Upper lobe of left lung (tissue), 4 donors: Measurements from ENCODE around the gene ANKRD34A.

Source experiments
- EP300 ChIP-seq, 4 donors: sonication (generic); formaldehyde crosslinking; IDR thresholded peaks; one replicate each; pipeline ENCODE4 v1.5.1; 2017; ENCODE audit warnings: antibody characterized with exemption in 4 of 4, control low read depth in 2 of 4
- POLR2A ChIP-seq, 4 donors: fragments of 450-650 bp; IDR thresholded peaks; one replicate each; pipeline ENCODE4 v1.5.1; 2016 to 2017; ENCODE audit warnings: antibody characterized with exemption in 4 of 4, mild to moderate bottlenecking in 2 of 4
- POLR2AphosphoS5 ChIP-seq, 2 donors: sonication (generic); formaldehyde crosslinking; IDR thresholded peaks; one replicate each; pipeline ENCODE4 v1.5.1; 2017; ENCODE audit warnings: antibody characterized with exemption in 2 of 2
- TF ChIP-seq, protein P1 (sequence below), 6 experiments: fragments of 450-650 bp in 4 of 6; fragments of 200-600 bp in 2 of 6; sonication (generic) in 2 of 6; IDR thresholded peaks; one replicate each; pipeline ENCODE4 v1.5.1; 2016 to 2019; ENCODE audit warnings: antibody characterized with exemption in 6 of 6

DNA sequence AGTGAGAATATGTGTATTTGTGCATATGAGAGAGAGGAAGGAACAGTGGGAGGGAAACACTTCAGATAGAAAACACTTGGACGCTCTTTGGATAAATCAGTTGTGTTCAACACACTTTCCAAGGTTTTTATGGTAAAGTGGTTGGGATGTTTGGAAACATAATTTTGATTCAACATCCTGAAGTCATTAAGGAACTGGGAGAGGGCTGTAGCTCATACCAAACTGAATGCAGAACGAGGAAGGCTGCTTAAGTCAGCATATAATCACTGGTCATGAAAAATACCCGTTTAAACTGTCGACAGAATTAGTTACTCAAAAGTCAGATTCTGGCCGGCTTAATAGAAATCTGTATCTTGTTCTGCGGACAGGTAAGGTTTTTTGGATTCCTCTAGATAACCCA is 21.5 kb downstream of the ANKRD34A start:
- TF ChIP-seq POLR2A (IDR thresholded peaks at IDR 0.05): no peak
- TF ChIP-seq, protein P1, sequence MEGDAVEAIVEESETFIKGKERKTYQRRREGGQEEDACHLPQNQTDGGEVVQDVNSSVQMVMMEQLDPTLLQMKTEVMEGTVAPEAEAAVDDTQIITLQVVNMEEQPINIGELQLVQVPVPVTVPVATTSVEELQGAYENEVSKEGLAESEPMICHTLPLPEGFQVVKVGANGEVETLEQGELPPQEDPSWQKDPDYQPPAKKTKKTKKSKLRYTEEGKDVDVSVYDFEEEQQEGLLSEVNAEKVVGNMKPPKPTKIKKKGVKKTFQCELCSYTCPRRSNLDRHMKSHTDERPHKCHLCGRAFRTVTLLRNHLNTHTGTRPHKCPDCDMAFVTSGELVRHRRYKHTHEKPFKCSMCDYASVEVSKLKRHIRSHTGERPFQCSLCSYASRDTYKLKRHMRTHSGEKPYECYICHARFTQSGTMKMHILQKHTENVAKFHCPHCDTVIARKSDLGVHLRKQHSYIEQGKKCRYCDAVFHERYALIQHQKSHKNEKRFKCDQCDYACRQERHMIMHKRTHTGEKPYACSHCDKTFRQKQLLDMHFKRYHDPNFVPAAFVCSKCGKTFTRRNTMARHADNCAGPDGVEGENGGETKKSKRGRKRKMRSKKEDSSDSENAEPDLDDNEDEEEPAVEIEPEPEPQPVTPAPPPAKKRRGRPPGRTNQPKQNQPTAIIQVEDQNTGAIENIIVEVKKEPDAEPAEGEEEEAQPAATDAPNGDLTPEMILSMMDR (IDR thresholded peaks at IDR 0.05): no peak
- TF ChIP-seq POLR2AphosphoS5 (IDR thresholded peaks at IDR 0.05): no peak
- no peak for TF ChIP-seq EP300 (IDR thresholded peaks at IDR 0.05)
